ENCODE measurements around the gene ITIH1.
"Not testable (repeated sequence)": the region's sequence is repeated elsewhere in the genome, so short reads cannot be mapped to it uniquely, and the experiment has no call there.

Gene ITIH1

DNA sequence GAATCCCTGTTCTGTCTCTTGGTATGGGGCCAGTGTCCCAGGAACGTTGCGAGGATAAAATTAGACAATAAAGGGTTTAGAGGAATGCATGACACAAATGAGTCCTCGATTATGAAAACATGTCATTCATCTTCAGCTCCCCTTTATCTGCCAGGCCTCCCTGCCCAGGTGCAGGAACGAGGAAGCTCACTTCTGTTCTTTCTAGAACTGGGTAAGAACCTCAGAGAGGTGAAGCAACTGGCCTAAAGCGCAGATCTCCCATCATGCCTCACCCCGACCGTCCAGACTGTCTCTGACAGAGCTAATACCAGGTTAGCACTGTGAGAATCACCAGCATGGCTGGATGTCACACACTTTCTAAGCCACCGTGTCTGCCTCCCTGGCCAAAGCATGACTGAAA is 1.5 kb upstream of the ITIH1 start:
- no peak overlapping the region; the same call in 1 of the 2 replicates for H3K27ac ChIP-seq
- TF ChIP-seq, protein P1, sequence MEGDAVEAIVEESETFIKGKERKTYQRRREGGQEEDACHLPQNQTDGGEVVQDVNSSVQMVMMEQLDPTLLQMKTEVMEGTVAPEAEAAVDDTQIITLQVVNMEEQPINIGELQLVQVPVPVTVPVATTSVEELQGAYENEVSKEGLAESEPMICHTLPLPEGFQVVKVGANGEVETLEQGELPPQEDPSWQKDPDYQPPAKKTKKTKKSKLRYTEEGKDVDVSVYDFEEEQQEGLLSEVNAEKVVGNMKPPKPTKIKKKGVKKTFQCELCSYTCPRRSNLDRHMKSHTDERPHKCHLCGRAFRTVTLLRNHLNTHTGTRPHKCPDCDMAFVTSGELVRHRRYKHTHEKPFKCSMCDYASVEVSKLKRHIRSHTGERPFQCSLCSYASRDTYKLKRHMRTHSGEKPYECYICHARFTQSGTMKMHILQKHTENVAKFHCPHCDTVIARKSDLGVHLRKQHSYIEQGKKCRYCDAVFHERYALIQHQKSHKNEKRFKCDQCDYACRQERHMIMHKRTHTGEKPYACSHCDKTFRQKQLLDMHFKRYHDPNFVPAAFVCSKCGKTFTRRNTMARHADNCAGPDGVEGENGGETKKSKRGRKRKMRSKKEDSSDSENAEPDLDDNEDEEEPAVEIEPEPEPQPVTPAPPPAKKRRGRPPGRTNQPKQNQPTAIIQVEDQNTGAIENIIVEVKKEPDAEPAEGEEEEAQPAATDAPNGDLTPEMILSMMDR (conservative IDR thresholded peaks at IDR 0.05) = no peak

DNA sequence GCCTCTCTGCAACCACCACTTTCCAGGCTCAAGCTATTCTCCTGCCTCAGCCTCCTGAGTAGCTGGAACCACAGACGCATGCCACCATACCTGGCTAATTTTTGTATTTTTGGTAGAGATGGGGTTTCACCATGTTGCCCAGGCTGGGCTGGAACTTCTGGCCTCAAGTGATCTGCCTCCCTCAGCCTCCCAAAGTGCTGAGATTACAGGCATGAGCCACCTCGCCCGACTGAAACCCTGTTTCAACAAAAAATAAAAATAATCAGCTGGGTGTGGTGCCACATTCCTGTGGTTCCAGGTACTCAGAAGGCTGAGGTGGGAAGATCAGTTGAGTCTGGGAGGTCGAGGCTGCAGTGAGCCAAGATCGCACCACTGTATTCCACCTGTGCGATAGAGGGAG is 913 bp upstream of the ITIH1 start:
- H3K27ac ChIP-seq = not testable (repeated sequence)

DNA sequence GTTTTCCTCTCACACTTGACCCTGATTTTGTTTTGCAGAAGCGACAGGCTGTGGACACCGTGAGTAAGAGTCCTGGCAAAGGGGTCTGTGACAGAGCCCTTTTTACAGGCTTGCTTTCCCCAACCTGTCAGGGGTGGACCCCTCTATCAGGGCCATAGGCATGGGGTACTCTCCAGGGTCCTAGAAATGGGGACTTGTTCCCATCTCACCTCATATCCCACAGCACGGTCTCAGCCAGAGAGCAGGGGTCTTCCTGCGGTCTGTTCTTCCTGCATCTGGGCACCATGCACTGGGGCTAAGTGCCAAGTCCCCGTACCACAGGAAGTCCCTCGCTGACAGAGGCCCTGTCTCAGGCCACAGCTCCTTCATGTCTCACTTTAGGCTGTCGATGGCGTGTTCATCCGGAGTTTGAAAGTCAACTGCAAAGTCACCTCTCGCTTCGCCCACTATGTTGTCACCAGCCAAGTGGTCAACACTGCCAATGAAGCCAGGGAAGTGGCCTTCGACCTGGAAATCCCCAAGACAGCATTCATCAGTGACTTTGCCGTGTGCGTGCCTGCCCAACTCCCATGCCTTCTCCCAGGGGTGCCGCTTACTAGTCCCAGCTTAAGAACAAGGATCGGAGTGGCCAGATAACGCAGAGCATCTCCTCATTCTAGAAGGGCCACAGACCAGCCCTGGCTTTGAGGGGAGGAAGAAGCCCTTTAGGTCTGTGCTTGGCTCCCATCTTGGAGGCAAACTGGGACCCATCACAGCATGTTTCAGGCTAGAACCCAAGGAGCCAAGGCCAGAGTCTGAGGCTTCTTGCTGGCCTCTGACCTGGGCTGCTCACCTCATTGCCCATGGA is 783 bp downstream of the ITIH1 start:
- no peak overlapping the region for H3K27ac ChIP-seq

DNA sequence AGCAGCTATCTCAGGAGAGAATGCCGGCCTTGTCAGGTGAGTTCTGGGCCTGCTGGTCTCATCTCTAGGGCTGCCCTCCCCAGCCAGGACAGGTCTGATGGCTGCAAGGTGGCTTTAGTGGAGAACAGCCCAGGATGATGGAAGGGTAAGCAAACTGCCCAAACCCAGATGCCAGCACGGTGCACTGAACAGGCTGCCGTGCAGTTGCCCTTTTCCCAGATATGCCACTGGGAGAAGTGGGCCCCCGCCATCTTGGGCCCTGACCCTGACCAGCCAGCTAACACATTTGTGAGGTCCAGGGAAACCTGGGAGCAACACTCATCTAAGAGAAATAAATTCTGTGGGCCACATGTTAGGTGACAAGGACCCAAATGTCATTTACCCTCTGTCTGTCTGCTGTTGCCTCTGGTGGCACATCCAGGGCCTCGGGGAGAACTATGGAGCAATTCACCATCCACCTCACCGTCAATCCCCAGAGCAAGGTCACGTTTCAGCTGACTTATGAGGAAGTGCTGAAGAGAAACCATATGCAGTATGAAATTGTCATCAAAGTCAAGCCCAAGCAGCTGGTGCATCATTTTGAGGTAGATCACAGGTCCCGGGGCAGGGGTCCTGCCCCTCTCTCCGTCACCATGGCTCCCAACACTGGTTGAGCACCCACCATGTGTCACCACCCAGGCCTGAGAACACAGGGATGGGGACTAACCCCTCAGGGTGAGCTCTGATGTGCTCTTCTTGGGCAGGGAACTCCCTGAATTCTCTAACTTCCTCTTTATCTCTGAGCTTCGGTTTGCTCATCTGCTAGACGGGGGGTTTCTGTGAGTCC is 1.8 kb downstream of the ITIH1 start:
- TF ChIP-seq, protein P1 (conservative IDR thresholded peaks at IDR 0.05) = no peak
- H3K27ac ChIP-seq = no peak overlapping the region

More for the DNA sequence above, 783 bp downstream of the ITIH1 start:
- TF ChIP-seq, protein P1 (conservative IDR thresholded peaks at IDR 0.05) = no peak

DNA sequence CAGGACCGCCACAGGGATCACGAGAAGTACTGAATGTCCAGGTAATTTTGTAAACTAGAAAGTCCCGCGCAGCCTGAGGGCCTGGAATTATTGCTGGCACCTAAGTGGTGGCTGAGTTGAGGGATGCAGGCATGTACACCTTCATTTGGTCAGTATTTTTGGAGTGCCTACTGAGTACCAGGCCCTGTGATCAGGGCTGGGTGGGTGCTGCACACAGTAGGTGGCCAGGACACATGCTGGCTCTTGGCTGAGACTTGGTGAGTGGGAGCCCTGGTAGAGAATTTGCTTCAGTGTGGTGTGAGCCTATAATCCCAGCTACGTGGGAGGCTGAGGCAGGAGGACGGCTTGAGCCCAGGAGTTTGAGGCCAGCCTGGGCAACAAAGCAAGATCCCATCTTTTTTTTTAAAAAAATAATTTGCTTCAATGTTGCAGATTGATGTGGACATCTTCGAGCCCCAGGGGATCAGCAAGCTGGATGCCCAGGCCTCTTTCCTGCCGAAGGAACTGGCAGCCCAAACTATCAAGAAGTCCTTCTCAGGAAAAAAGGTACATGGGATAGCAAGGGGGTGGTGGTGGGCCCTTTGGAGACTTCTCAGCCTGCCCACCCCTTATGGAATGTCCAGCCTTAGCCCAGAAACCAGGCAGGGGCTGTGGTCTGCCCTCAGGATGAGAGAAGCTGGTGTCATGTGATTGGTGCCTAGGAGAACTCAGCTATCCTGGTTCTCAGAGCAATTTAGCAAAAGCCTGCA is 2.6 kb downstream of the ITIH1 start:
- no peak overlapping the region for H3K27ac ChIP-seq
- TF ChIP-seq, protein P1 (conservative IDR thresholded peaks at IDR 0.05) = no peak

DNA sequence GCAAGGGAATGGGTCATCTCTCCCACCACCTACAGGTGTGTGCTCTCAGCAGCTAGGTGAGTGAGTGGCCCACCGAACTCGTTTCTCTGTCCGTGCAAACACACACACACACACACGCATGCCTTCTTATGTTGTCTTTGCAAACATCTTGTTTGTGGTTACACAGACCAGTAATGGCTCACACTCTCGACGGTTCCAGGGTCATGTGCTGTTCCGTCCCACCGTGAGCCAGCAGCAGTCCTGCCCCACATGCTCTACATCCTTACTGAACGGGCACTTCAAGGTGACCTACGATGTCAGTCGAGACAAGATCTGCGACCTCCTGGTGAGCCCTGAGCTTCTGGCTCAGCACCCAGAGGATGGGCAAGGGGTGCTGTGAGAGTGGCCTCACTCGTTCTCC is 4.3 kb downstream of the ITIH1 start:
- no peak overlapping the region for H3K27ac ChIP-seq
- TF ChIP-seq, protein P1 (conservative IDR thresholded peaks at IDR 0.05) = no peak

DNA sequence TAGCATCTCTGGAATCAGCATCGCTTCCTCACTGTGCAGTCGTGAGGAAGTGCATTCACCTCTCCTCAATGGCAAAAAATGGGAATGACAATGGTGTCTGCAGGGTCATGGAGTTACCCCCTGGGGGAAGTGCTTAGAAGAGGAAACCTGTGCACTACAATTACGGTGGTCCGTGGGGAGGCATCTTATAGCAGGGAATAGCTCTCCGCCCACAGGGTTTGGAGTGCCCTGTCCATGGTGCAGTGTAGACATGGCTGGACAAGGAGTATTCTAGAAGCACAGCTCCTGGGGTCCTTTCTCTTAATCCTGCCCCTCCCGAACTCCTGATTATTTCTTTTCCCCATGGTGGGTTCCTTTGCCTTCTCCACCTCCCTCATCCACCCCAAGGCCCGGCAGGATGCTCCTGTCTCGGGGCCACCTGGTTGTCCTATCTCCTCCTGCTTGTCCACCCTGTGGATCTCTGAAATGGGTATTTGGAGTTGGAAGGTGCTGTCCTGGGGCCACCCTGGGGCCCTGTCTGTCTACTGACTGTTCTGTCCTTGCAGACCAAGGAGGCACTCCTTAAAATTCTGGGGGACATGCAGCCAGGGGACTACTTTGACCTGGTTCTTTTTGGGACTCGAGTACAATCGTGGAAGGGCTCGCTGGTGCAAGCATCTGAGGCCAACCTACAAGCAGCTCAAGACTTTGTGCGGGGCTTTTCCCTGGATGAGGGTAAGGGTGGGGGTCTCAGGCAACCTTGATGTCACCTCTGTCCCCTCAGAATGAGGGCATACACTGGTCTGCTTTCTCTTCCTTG is 5.2 kb downstream of the ITIH1 start:
- H3K27ac ChIP-seq = no peak overlapping the region
- TF ChIP-seq, protein P1 (conservative IDR thresholded peaks at IDR 0.05) = no peak

Data from VCaP (cell line).